ENCODE data around the gene TNIP3. TPM values are rescaled to one million over a fixed set of nuclear protein-coding genes. Genes with fewer than 3 reads are reported as not detected.
"Not testable (repeated sequence)": the region's sequence is repeated elsewhere in the genome, so short reads cannot be mapped to it uniquely, and the experiment has no call there.

The TNIP3 gene
- polyA plus RNA-seq, 3 donors: 1.2 to 3.1 (median 1.9) TPM

DNA sequence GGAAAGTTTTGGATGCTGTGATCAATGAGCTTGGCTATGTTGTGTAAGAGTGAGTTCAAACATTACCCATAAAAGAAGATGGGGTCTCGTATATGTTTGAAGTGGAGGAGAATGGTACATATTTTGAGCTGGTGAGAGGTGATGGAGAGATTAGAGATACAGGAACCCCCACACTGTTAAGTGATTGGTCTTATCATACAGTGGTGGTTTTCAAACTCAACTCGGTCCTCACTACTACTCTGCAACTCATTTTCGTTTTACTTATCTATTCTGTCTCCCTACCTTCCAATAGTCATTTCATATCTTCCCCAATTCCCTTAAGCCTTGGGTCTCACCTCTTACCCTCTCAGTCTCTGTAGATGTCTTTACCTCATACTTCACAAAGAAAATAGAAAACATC, 16.4 kb upstream of the TNIP3 start:
- no peak for DNase-seq (ENCODE audit: low read depth in 3 of 3, low spot score in 2 of 3)

- DNase-seq (ENCODE audit: low read depth in 3 of 3, low spot score in 2 of 3): no peak
These were observed 13.4 kb upstream of the TNIP3 start for GRCh38 chr4:121177246-121178137.

DNA sequence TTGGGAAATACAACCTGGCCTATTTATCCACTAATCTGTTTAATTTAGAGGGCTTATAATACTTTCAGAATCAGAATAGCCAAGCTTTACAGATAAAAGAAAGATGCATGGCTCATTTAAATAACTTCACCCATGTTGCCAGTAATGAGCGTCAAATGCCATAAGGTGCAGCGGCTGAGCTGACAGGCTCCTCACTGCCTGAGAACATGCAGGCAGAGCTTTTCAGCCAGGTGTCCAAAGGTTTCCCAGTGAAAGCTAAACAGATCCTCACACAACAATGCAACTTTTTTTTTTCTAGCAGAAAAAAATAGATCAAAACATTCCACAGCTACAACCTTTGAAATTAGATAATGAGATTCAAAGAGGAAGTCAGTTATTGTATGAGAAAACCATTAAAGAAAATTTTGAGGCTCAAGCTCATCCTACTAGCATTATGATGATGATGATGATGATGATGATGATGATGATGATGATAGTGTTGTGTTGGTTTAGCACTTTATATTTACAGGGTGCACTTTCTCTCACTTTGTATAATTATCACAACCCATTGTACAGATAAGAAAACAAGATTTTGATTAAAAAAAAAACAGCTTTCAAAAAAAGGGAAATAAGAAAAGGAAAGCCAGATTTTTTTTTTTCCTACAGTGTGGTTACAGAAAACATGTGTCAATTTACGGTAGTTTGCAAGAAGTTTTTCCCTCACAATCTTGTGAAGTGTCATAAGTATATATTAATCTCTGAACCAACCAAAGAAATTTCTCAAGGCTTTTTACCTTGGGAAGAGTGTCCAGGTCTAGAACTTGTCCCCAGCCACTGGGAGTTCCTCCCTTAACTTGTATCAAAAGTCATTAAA, 12.2 kb upstream of the TNIP3 start:
- DNase-seq (ENCODE audit: low read depth in 3 of 3, low spot score in 2 of 3): no peak

DNA sequence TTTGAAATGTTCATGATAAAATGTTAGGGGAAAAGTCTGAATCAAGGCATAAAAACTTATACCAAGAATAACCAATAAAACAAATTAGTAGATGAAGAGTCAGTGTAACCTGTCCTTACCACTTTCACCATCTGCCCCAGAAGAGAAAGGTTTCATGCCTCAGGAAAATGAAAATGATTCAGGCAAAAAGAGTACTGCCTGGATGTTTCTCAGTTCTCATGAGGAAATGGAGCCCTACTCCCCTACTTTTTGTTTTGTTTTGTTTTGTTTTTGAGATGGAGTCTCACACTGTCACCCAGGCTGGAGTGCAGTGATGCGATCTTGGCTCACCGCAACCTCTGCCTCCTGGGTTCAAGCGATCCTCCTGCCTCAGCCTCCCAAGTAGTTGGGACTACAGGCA, 7.4 kb upstream of the TNIP3 start:
- not testable (repeated sequence) for DNase-seq (ENCODE audit: low read depth in 3 of 3, low spot score in 2 of 3)

DNA sequence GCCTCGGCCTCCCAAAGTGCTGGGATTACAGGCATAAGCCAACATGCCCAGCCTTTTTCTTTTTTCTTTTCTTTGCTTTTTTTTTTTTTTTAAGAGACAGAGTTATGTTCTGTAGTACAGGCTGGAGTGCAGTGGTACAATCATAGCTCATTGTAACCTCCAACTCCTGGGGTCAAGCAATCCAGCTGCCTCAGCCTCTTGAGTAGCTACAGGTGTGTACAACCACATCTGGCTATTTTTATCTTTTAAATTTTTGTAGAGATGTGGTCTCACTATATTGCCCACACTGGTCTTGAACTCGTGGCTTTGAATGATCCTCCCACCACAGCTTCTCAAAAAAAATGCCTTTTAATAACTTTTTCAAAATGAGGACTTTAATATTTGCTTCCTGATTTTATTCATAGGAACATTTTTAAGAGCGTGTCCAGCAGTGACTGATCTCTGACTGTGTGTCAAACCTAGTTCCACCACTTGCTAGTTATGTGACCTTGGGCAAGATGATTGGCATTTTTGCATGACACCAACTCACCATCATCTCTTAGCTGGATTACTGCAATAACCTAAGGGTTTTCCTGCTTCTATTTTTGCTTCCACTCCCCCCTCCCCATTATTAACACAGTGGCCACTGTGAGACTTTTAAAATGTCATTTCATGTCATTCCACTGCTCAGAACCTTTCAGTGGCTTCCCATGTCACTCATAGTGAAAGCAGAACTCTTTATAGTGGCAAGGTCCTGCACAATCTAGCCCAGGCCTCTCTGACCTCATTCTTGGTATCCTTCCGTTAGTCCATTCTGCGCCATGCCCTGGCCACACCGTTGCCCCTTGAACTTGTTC, 4.5 kb upstream of the TNIP3 start:
- no peak for DNase-seq (ENCODE audit: low read depth in 3 of 3, low spot score in 2 of 3)

DNA sequence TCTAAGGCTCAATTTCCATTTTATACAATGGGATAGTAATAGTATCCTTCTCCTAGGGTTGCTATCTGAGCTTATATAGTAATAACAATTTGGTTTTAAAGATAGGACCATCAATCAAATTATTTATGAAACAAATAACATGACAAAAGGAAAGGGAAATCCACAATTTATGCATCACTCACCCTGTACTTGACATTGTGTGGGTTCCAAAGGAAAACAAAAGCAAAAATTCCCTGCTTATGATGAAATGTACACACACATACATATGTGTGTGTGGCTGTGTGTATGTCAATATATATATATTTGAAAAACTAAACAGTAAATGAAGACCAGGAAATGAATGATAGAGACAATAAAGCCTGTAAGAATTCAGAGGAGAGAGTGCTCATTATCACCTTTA, 2.9 kb upstream of the TNIP3 start:
- no peak for DNase-seq (ENCODE audit: low read depth in 3 of 3, low spot score in 2 of 3)

- no peak for DNase-seq (ENCODE audit: low read depth in 3 of 3, low spot score in 2 of 3)
These were observed 1.1 kb upstream of the TNIP3 start for GRCh38 chr4:121165206-121165605.

- peak in 2 of 3 donors; percentile 15 to 17 for DNase-seq (ENCODE audit: low read depth in 3 of 3, low spot score in 2 of 3)
These were observed 7.0 kb downstream of the TNIP3 start for GRCh38 chr4:121156822-121157769.

GRCh38 chr4:121155893-121156292, 8.2 kb downstream of the TNIP3 start:
- no peak for DNase-seq (ENCODE audit: low read depth in 3 of 3, low spot score in 2 of 3)

GRCh38 chr4:121154103-121154515, 10.0 kb downstream of the TNIP3 start:
- no peak for DNase-seq (ENCODE audit: low read depth in 3 of 3, low spot score in 2 of 3)

GRCh38 chr4:121151942-121152341, 12.2 kb downstream of the TNIP3 start:
- no peak for DNase-seq (ENCODE audit: low read depth in 3 of 3, low spot score in 2 of 3)

- DNase-seq (ENCODE audit: low read depth in 3 of 3, low spot score in 2 of 3): no peak
These were observed 13.6 kb downstream of the TNIP3 start for GRCh38 chr4:121150486-121150885.

DNA sequence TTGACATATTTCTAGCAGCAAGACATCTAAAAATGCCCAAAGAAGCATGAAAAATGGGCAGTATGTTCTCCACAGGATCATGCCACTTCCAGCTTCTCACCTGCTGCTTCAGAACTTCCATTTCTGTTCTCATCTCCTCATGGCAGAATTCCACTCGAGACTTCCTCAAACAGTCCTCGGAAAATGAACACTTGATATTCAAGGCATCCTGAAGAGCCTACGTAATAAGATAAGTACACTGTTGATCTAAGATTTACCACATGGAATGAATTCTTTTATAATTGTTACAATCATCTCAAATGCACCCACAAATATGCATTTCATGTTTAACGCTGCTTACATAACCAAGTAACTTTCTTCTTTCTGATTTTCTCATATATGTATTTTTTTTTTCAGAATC, 14.1 kb downstream of the TNIP3 start:
- DNase-seq (ENCODE audit: low read depth in 3 of 3, low spot score in 2 of 3): no peak

GRCh38 chr4:121148621-121149020, 15.5 kb downstream of the TNIP3 start:
- no peak for DNase-seq (ENCODE audit: low read depth in 3 of 3, low spot score in 2 of 3)

GRCh38 chr4:121148000-121148399, 16.1 kb downstream of the TNIP3 start:
- no peak for DNase-seq (ENCODE audit: low read depth in 3 of 3, low spot score in 2 of 3)

- no peak for DNase-seq (ENCODE audit: low read depth in 3 of 3, low spot score in 2 of 3)
These were observed 17.6 kb downstream of the TNIP3 start for GRCh38 chr4:121146530-121146929.

- DNase-seq (ENCODE audit: low read depth in 3 of 3, low spot score in 2 of 3): no peak
These were observed 18.7 kb downstream of the TNIP3 start for GRCh38 chr4:121145430-121145829.

DNA sequence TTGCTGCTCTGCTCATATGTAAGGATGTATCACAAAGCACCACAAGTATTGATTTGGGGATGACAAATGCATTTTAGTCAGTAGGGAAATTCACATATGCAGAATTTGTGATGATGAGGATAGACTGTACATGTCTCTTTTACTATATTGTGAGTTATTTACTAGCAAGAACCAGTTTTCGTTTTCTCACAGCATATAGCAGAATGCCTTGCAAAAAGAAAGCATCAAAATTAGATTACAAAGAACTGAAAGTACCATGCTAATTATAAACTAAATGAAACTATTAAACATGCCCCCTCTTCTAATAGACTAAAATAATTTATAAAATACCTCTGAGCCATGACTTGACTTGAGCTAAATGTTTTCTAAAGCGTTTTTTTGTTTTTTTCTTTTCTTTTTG, 20.1 kb downstream of the TNIP3 start:
- DNase-seq (ENCODE audit: low read depth in 3 of 3, low spot score in 2 of 3): no peak

DNA sequence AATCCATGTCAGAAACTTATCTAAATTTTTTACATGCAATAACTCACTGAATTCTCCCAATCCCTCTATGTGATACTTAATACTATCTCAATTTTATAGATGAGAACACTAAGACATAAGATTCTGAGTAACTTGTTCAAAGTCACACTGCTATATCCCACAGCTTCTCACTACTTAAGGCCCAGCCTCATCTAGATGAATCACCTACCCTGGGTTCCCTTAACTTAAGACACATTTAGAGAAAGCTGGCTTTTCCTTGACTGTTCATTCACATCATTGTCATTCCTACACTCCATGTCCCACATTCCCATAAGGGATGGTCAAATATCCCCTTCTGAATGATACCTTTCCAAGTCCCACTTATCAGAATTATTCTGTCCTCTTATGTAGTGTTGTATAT, 21.0 kb downstream of the TNIP3 start:
- DNase-seq (ENCODE audit: low read depth in 3 of 3, low spot score in 2 of 3): no peak
